Right forelimb (tissue), 1 donor: ENCODE measurements around the gene TNFAIP8L3.
"Not testable (repeated sequence)": the region's sequence is repeated elsewhere in the genome, so short reads cannot be mapped to it uniquely, and the experiment has no call there.

Experiments used
- DNase-seq: peaks from one replicate; pipeline ENCODE4 v3.0.0-alpha.2; 2018

Gene TNFAIP8L3

DNA sequence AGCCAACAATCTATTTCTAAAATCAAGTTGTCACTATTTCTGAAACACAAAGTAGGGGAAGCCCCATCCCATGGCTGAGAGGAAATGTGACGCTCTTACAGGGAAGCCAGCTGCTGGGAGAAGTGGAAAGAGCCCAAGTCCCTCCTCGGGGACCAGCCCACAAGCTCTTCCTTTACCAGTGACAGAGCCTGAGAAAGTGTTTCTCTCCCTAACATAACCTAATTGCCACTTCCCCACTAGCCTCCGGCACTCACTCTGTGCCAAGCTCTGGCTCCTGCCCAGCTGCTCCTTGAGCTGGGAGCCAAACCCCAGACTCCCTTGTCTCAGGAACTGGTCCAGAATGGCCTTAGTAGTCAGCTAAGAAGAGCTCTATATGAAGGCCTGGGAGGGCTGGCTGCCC, 42.9 kb downstream of the TNFAIP8L3 start:
- peak; percentile 58 for DNase-seq

DNA sequence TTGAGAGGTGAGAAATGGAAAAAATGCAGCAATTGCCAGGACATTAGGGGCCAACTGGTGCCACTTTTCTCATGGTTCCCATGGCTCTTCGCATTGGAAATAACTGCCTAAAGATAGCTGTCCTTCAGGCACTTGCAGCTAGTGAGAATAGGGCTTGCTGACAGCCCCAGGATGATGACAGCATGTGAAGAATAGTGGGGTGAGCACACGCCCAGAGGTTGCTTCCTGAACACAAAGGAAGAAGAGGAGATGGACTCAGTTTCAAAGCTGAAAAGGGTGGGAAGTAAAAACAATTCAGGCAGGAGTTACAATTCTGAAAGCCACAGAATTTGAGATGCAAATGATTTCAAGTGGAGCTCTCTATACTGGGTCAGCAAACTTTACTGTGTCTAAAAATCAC, 45.6 kb downstream of the TNFAIP8L3 start:
- DNase-seq, result no peak

DNA sequence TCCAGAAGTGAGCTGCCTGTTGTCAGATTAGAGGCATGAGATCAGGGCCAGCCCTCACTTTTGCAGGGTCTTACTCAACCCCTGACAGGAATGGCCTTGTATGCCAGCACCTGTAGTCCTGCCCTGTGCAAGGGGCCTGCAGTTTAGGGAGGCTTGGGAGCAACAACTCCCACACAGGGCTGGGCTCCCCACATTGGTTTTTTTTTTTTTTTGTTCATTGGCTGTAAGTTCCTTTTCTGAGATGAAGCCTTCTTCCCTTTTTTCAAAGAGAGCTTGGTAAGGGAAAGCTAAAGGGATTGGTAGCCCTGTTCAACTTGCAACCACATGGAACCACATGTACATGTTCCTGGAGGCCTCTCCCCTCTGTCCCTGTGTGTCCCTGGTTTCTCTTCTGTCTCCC, 46.4 kb downstream of the TNFAIP8L3 start:
- DNase-seq, result no peak

DNA sequence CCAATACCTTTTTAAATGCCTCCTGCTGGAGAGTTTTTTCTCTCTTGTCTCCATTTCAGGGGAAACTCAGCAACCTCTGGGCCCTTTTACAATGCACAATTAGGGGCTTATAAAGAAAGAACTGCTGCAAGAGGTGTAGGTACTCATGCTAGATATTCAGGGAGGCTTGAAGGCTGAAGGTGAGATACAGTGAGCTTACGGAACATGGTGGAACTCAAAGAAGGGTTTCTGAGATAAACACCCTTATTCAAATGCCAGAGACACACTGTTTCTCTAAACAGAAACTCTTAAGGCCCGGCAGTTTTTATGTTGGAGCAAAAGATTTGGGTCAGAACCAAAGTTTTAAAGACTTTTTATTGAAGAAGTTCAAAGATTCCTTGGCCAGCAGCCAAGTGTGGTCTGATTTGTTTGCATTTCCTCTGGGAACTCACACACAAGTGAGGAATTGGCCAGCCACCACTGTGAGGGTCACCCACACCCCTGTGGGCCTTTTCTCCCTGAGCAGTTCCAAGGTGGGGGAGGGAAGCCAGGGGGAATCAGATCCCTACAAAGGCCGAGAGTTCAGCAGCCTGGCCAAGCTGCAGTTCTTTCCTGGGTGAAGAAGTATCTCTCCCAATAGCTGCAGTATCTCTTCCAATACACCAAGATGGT, 47.8 kb downstream of the TNFAIP8L3 start:
- no peak for DNase-seq

GRCh38 chr15:51046016-51046415, 48.7 kb downstream of the TNFAIP8L3 start:
- no peak for DNase-seq

DNA sequence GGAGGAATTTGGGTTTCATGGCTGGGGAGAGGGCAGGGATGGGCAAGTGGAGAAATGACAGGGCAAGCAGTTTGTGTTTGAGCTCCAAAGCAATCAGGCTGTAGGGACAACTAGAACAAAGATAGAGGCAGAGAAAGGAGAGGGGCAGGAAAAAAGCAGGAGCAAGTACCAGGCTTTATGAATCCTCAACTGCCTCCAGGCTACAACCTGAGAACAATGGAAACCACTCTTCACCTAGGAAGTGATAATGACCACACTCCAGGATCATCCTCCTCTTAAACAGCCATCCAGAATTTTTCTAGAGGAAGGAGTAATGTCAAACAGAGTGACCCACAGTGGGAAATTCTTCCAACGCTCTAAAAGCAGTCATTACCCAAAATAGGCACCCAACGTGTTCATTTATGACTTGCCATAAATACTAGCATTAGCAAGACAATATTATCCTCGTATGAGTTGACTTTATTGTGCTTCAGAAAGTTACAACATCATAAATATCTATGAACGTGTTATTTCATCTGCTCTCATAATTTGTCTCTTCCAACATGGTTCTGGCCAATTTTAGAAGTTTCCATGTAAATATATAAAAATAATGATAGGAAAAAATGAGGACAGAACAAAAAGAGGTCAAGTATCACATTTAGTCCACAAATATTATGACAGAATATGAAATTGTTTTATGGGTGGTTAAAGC, 50.5 kb downstream of the TNFAIP8L3 start:
- DNase-seq, result no peak

DNA sequence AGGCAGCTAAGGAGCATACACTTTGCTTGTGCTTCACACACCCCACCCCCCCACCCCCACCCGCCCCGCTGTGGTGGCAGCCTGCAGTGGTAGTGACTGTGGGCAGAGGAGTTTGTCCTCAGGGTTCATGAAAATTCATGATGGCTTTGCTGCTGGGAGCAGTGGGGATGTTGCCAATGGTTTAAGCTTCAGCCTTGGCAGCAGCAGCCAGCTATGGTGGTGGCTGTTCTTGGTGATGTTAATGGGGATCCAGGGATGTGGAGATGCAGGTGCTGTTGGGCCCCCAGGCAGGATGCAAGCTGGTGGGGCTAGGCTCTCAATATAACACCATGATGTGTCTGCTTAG, 55.8 kb downstream of the TNFAIP8L3 start:
- DNase-seq, result no peak

DNA sequence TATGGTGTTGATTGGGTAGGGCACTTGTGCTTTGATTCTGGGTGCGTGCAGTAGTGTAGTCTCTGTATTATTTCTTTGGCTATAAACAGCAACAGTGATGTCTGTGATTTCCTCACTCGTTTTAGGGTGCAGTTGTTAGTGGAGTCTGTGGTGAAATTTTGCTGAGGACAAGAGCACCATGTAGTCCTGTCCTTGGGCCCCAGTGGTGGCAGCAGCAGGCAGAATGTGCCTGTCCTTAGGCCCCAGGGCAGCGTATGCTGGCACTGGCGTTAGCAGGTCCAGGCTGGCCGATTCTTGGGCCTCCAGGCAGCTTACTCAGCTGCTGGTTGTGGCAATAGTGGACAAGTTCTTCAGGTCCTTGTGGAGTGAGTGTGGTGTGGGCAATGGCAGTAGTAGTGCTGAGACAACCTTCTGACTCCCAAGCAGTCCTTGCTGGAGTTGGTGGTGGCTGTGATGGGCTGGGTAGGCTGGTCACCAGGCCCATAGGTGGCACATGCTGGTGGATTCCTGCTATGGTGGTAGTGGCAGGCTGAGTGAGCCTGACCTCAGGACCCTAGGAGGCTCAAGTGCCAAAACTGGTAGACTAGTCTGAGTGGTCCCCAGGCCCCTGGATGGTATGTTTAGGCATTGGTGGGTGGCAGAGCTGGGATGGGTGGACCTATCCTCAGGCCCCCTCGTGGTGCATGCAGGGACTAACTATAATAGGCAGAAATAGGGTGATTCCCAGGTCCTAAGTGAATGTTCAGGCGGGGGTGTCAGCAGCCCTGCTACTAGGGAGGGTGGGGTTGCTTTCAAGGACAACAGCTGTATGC, 56.3 kb downstream of the TNFAIP8L3 start:
- no peak for DNase-seq

GRCh38 chr15:51037474-51037873, 57.2 kb downstream of the TNFAIP8L3 start:
- not testable (repeated sequence) for DNase-seq

GRCh38 chr15:51030649-51031316, 63.9 kb downstream of the TNFAIP8L3 start:
- no peak for DNase-seq

- no peak for DNase-seq
Measured at GRCh38 chr15:51025454-51025846, 69.3 kb downstream of the TNFAIP8L3 start.

DNA sequence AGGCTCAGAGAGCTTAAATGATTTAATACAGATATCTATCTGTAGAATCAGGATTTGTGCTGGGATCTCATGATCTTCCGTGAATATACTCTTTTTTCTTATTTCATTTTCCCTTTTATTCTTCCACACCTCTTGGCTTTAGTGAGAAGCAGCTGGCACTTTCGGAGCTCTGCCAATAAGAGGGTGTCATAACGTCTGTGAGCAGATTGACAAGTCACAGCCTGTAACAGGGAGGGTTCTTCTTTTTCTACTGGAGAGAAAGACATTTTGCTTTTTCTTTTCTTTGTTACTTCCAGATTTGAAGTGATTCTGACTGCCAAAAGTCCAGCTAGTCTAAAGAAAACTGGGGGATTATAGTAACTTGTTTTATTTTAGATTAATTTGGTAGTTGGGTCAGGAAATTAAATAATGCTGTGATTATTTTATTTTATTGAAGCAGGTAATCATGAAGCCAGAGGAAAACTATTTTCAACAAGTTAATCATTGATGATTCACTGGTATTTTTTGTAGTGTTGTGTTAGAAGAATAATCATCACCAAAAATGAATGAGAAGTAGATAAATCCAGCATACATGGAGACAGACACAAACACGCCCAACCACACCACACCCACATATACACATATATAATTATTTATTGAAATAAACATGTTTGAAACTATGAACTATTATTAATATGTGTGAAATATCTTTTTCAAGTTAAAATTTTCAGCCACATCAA, 69.8 kb downstream of the TNFAIP8L3 start:
- DNase-seq, result no peak

GRCh38 chr15:51023499-51023898, 71.2 kb downstream of the TNFAIP8L3 start:
- no peak for DNase-seq

- no peak for DNase-seq
Measured at GRCh38 chr15:51022206-51022605, 72.5 kb downstream of the TNFAIP8L3 start.

DNA sequence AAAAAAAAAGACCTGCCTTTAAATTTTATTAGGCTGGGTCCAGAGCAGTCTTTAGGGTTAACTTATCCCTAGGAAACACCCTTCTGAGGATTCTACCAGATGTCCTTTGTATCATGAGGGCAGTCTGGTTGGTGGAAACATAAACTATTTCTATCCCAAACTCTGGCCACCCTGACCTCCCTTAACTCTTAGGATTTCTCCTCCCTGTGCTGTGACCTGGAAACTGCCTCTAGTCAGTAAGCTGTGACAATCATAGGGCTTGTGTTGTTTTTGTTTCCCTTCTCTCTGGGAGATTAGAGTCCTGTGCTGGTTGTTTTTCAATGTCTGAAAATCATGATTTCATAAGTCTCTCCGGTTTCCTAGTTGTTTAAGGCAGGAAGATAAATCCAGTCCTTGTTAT, 78.1 kb downstream of the TNFAIP8L3 start:
- no peak for DNase-seq

- no peak for DNase-seq
Measured at GRCh38 chr15:51011212-51011611, 83.5 kb downstream of the TNFAIP8L3 start.

DNA sequence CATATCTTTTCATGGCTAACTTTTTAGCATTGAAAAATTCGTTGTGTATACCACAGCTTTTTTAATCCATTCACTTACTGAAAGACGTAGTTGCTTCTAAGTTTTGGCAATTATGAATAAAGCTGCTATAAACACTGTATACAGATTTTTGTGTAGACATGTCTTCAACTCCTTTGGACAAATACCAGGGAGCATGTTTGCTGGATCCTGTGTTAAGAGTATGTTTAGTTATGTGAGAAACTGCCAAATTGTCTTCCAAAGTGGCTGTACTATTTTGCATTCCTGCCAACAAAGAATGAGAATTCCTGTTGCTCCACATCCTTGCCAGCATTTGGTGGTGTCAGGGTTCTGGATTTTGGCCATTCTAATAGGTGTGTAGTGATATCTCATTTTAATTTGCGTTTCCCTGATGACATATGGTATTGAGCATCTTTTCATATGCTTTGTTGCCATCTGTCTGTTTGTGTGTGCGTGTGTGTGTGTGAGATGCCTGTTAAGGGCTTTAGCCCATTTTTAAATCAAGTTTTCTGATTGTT, 87.5 kb downstream of the TNFAIP8L3 start:
- DNase-seq, result no peak
